HepG2 (cell line): ENCODE results near the gene ACAD8. TPM values are rescaled to one million over a fixed set of nuclear protein-coding genes. Genes with fewer than 3 reads are reported as not detected.

Experiments
- ATAC-seq: fragments of 200-7000 bp; cut with Tn5 transposase; 3 replicates; pipeline ENCODE4 v1.9.1; 2020; ENCODE audit warnings: mild to moderate bottlenecking, moderate library complexity
- BruUV-seq: library from RNA; stranded (reverse); fragments of 400-500 nt; replicated peaks from 2 replicates; lab custom pipeline; 2021; lab: Mats Ljungman, UMichigan
- CTCF ChIA-PET: fragments of 300-600 bp; formaldehyde crosslinking; extraction: SDS; loops from one replicate; lab custom pipeline; 2021; ENCODE audit warnings: low total read pairs, inconsistent platforms, low intra/inter-chr PET ratio; lab: Yijun Ruan, JAX
- POLR2A ChIA-PET: fragments of 350-600 bp; sonication (Branson Sonifier 250); formaldehyde crosslinking; loops from one replicate; lab custom pipeline; 2020; ENCODE audit warnings: antibody characterized with exemption, inconsistent platforms; lab: Yijun Ruan, JAX
- DNase-seq: peaks from one replicate; pipeline ENCODE4 v3.0.0-alpha.2; 2015; ENCODE audit warnings: low spot score
- FAIRE-seq: peaks from 3 replicates; lab custom pipeline; 2011; peaks lifted over from hg19 to GRCh38; lab: Jason Lieb, UNC
- H2AFZ ChIP-seq: one replicate; pipeline ENCODE4 v1.6.1; 2011; ENCODE audit warnings: low read length, inconsistent platforms
- H3K27ac ChIP-seq: fragments of 300-600 bp; 3 replicates; pipeline ENCODE4 v1.8.0; 2011; ENCODE audit warnings: mixed run types, mild to moderate bottlenecking, mixed read lengths, low read length, inconsistent platforms; ENCODE audit not compliant: insufficient read depth; ENCODE audit errors: extremely low read length
- H3K27me3 ChIP-seq, 2 experiments: fragments of 200-600 bp in 1 of 2; 2 replicates in 1 of 2; 3 replicates in 1 of 2; pipeline versions ENCODE4 v1.6.0 to v1.8.0; 2011; ENCODE audit warnings: low read length in 2 of 2, mild to moderate bottlenecking in 2 of 2, moderate library complexity in 2 of 2, inconsistent platforms in 1 of 2; ENCODE audit not compliant: insufficient read depth in 2 of 2, control insufficient read depth in 1 of 2
- H3K36me3 ChIP-seq, 2 experiments: fragments of 200-600 bp in 1 of 2; replicated peaks in 1 of 2; 2 replicates in 1 of 2; 3 replicates in 1 of 2; pipeline versions ENCODE4 v1.5.1 to v1.8.0; 2011; ENCODE audit warnings: low read length in 2 of 2, inconsistent platforms in 1 of 2; ENCODE audit not compliant: insufficient read depth in 2 of 2, control insufficient read depth in 1 of 2
- H3K4me1 ChIP-seq: 2 replicates; pipeline ENCODE4 v1.5.1; 2012; ENCODE audit warnings: low read length, inconsistent platforms; ENCODE audit not compliant: insufficient read depth
- H3K4me2 ChIP-seq: 2 replicates; pipeline ENCODE4 v1.6.0; 2011; ENCODE audit warnings: low read depth, low read length, inconsistent platforms
- H3K4me3 ChIP-seq, 3 experiments: fragments of 200-600 bp in 1 of 3; sonication (generic), shearing (Covaris generic) in 1 of 3; replicated peaks in 1 of 3; 2 replicates each; pipeline ENCODE4 v1.5.1; 2011 to 2016; ENCODE audit warnings: low read length in 3 of 3, inconsistent platforms in 2 of 3, low read depth in 2 of 3, mild to moderate bottlenecking in 2 of 3, control low read depth in 1 of 3, mixed read lengths in 1 of 3; ENCODE audit not compliant: insufficient read depth in 1 of 3
- H3K79me2 ChIP-seq: one replicate; pipeline ENCODE4 v1.6.1; 2011; ENCODE audit warnings: low read length, inconsistent platforms; ENCODE audit not compliant: insufficient read depth
- H3K9ac ChIP-seq: 2 replicates; pipeline ENCODE4 v1.6.0; 2011; ENCODE audit warnings: mild to moderate bottlenecking, low read depth, low read length, inconsistent platforms; ENCODE audit not compliant: insufficient read depth
- H3K9me3 ChIP-seq: 2 replicates; pipeline ENCODE4 v1.5.1; 2012; ENCODE audit warnings: mild to moderate bottlenecking, low read length
- H4K20me1 ChIP-seq: 2 replicates; pipeline ENCODE4 v1.6.0; 2011; ENCODE audit warnings: inconsistent platforms, mild to moderate bottlenecking, low read length, moderate library complexity; ENCODE audit not compliant: insufficient read depth
- DR1 ChIP-seq: sonication (generic); formaldehyde crosslinking; IDR thresholded peaks from 2 replicates; pipeline ENCODE4 v1.8.0; 2021; ENCODE audit warnings: mild to moderate bottlenecking, missing genetic modification reagents, inconsistent platforms
- TMF1 ChIP-seq: sonication (generic); formaldehyde crosslinking; IDR thresholded peaks from 2 replicates; pipeline ENCODE4 v1.8.1; 2022; ENCODE audit warnings: low read depth, missing genetic modification reagents
- ZNF124 ChIP-seq: sonication (generic); formaldehyde crosslinking; IDR thresholded peaks from 2 replicates; pipeline ENCODE4 v1.4.0; 2020; ENCODE audit warnings: missing genetic modification reagents
- ZNF264 ChIP-seq: sonication (generic); formaldehyde crosslinking; IDR thresholded peaks from 2 replicates; pipeline ENCODE4 v1.4.0; 2020; ENCODE audit warnings: missing genetic modification reagents
- ZNF30 ChIP-seq: sonication (generic); formaldehyde crosslinking; IDR thresholded peaks from 2 replicates; pipeline ENCODE4 v1.5.0; 2020; ENCODE audit warnings: mild to moderate bottlenecking, missing genetic modification reagents
- ZNF354B ChIP-seq: sonication (generic); formaldehyde crosslinking; IDR thresholded peaks from 2 replicates; pipeline ENCODE4 v1.8.0; 2022; ENCODE audit warnings: mild to moderate bottlenecking, missing genetic modification reagents
- ZNF572 ChIP-seq: sonication (generic); formaldehyde crosslinking; IDR thresholded peaks from 2 replicates; pipeline ENCODE4 v1.5.1; 2020; ENCODE audit warnings: mild to moderate bottlenecking, missing genetic modification reagents
- WGBS: methylation state at CpG from one replicate; pipeline ENCODE4 v1.1.6; 2017; ENCODE audit warnings: low lambda C conversion rate; 5-methylcytosine and 5-hydroxymethylcytosine counted together
- in situ Hi-C: cut with HindIII; loops from 2 replicates; pipeline ENCODE4 v1.10.0; 2017; ENCODE audit warnings: low pct_unique_long_range_greater_than_20kb; ENCODE audit not compliant: extremely low pct_ligation_motif_present
- intact Hi-C: fragments of 100-400 bp; cut with micrococcal nuclease; formaldehyde crosslinking; loops from one replicate; pipeline ENCODE4 v1.10.0; 2022; ENCODE audit not compliant: unreplicated experiment
- polyA plus RNA-seq, 8 experiments: library from polyadenylated mRNA; depleted of rRNA in 3 of 8; stranded (reverse) in 7 of 8; unstranded in 1 of 8; fragments of >200 nt; fragmentation: Illumina TruSeq in 4 of 8; extraction: Trizol in 4 of 8; gene quantifications; 2 replicates each; pipeline versions ENCODE4 v1.2.1 to v1.2.3, GENCODE V29; 2011 to 2016; ENCODE audit warnings: low read depth in 4 of 8, missing spikeins in 1 of 8, mixed read lengths in 1 of 8; ENCODE audit not compliant: insufficient read depth in 1 of 8
- total RNA-seq, 5 experiments: library from RNA; depleted of rRNA; stranded (reverse); fragments of >200 nt; fragmentation: Illumina TruSeq; extraction: Trizol; gene quantifications; 2 replicates each; pipeline ENCODE4 v1.2.3, GENCODE V29; 2016; ENCODE audit warnings: low read depth in 1 of 5
- TF ChIP-seq, protein P1 (sequence below): sonication (generic); formaldehyde crosslinking; IDR thresholded peaks from 2 replicates; pipeline ENCODE4 v1.4.0; 2020; ENCODE audit warnings: missing genetic modification reagents, borderline replicate concordance
- TF ChIP-seq, protein P2 (sequence below): sonication (generic); formaldehyde crosslinking; IDR thresholded peaks from 2 replicates; pipeline ENCODE4 v1.8.1; 2022; ENCODE audit warnings: mild to moderate bottlenecking, missing genetic modification reagents

ACAD8 gene
- total and polyA plus RNA-seq, 2 of the 13 experiments (the other 11 are each of a cell fraction or from before 2014, with no cell fraction given), result 13.5 to 20.3 TPM

DNA sequence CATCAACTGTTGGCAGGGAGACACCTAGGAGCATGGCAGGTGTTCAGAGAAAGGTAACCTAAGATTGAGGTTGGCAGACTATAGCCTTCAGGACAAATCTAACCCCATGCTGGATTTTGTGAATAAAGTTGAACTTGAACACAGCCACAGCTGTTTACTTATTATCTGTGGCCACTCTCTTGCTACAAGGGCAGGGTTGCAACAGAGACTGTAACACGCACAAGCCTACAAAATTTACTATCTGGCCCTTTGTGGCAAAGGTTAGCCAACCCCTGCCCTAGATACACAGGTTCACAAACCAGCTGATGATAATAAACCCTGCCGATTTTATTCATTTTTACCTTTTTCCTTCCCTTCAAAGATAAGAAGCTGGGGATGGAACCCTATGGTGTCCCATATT, 2.7 kb upstream of the ACAD8 start:
- Histone ChIP-seq H3K4me3 (no peak overlapping the region), H3K27ac (no peak overlapping the region), H2AFZ (no peak overlapping the region), H3K36me3 (peaks cover 8 to 45% of the 10 kb centered on the region in 2 experiments), H4K20me1 (no peaks in the 10 kb centered on the region), H3K9me3 (no peaks in the 10 kb centered on the region), H3K9ac (no peak overlapping the region), H3K4me2 (no peak overlapping the region), H3K4me1 (peaks cover 24% of the 10 kb centered on the region), H3K79me2 (peaks cover 21% of the 10 kb centered on the region), H3K27me3 (no peaks in the 10 kb centered on the region)
- BruUV-seq, result no TSS peak
- ChIA-PET CTCF (no interaction called here), POLR2A (interaction anchor here (1.3 kb wide), 1 partner anchor 27 kb away, joined by 3 read pairs; the partner anchor contains the start of gene NCAPD3)
- no peak for TF ChIP-seq ZNF572
- no peak for TF ChIP-seq DR1 (CRISPR knock-in tag)
- no peak for TF ChIP-seq ZNF30 (CRISPR knock-in tag)
- TF ChIP-seq ZNF124, result no peak
- TF ChIP-seq, protein P1, sequence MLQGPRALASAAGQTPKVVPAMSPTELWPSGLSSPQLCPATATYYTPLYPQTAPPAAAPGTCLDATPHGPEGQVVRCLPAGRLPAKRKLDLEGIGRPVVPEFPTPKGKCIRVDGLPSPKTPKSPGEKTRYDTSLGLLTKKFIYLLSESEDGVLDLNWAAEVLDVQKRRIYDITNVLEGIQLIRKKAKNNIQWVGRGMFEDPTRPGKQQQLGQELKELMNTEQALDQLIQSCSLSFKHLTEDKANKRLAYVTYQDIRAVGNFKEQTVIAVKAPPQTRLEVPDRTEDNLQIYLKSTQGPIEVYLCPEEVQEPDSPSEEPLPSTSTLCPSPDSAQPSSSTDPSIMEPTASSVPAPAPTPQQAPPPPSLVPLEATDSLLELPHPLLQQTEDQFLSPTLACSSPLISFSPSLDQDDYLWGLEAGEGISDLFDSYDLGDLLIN (CRISPR knock-in tag), result no peak
- TF ChIP-seq, protein P2, sequence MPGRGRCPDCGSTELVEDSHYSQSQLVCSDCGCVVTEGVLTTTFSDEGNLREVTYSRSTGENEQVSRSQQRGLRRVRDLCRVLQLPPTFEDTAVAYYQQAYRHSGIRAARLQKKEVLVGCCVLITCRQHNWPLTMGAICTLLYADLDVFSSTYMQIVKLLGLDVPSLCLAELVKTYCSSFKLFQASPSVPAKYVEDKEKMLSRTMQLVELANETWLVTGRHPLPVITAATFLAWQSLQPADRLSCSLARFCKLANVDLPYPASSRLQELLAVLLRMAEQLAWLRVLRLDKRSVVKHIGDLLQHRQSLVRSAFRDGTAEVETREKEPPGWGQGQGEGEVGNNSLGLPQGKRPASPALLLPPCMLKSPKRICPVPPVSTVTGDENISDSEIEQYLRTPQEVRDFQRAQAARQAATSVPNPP (CRISPR knock-in tag), result no peak
- TF ChIP-seq ZNF264 (CRISPR knock-in tag), result no peak
- no peak for TF ChIP-seq TMF1 (CRISPR knock-in tag)
- TF ChIP-seq ZNF354B (CRISPR knock-in tag), result no peak
- no peak for ATAC-seq
- FAIRE-seq, result no peak
- in situ Hi-C loops, result no loop called here
- no peak for DNase-seq
- WGBS, result 89% methylated on average over 2 of the region's 2 CpGs
- intact Hi-C loops, result no loop called here
